ENCODE measurements around the gene DOCK3. TPM values are rescaled to one million over a fixed set of nuclear protein-coding genes. Genes with fewer than 3 reads are reported as not detected.
"Not testable (repeated sequence)": the region's sequence is repeated elsewhere in the genome, so short reads cannot be mapped to it uniquely, and the experiment has no call there.

The DOCK3 gene
- total RNA-seq, 3 donors from 2014 or later (not counting 1 experiment from before 2014, with no cell fraction given): 1.4 to 2.4 (median 1.7) TPM

- H3K4me3 ChIP-seq (ENCODE audit: low read length): no peak overlapping the region
- H3K9me3 ChIP-seq (ENCODE audit: control insufficient read depth, insufficient read depth, low read length): no peaks in the 10 kb centered on the region
- H3K4me1 Mint-ChIP-seq: no peaks in the 10 kb centered on the region
- H3K27me3 Mint-ChIP-seq (ENCODE audit: low read depth in 2 of 2): peaks cover 0 to 7% of the 10 kb centered on the region in 2 donors
- no peaks in the 10 kb centered on the region for H3K36me3 Mint-ChIP-seq
- H3K27me3 ChIP-seq (ENCODE audit: control insufficient read depth, insufficient read depth, low read length): no peaks in the 10 kb centered on the region
- ATAC-seq (peak in 1 of 3 donors; percentile 27), DNase-seq (no peak)
- H3K36me3 ChIP-seq (ENCODE audit: control insufficient read depth, insufficient read depth, low read length): no peaks in the 10 kb centered on the region
- no peak overlapping the region for H3K27ac ChIP-seq (ENCODE audit: low read length)
- intact Hi-C loops (cut with micrococcal nuclease): no loop called here
- peaks cover under 1 to 2% of the 10 kb centered on the region in 2 donors for H3K9me3 Mint-ChIP-seq
- no peaks in the 10 kb centered on the region for H3K4me1 ChIP-seq (ENCODE audit: control insufficient read depth, insufficient read depth, low read length)
- 90% methylated on average over 3 of the region's 3 CpGs for WGBS (ENCODE audit: insufficient coverage)
- no peak overlapping the region for H3K4me3 Mint-ChIP-seq
- H3K27ac Mint-ChIP-seq: no peak overlapping the region
- TF ChIP-seq CTCF (IDR thresholded peaks at IDR 0.05): no peak
These were observed 516.1 kb downstream of the DOCK3 start for GRCh38 chr3:51190827-51191226.

GRCh38 chr3:51191768-51192167 lies 517.0 kb downstream of the DOCK3 start:
- Mint-ChIP-seq H3K36me3 (peaks cover 7% of the 10 kb centered on the region), H3K9me3 (peaks cover 3% of the 10 kb centered on the region in 2 donors), H3K4me1 (no peaks in the 10 kb centered on the region), H3K4me3 (no peak overlapping the region), H3K27ac (no peak overlapping the region), H3K27me3 (ENCODE audit: low read depth in 2 of 2) (peaks cover 0 to 7% of the 10 kb centered on the region in 2 donors)
- no peak overlapping the region for H3K4me3 ChIP-seq (ENCODE audit: low read length)
- no peaks in the 10 kb centered on the region for H3K36me3 ChIP-seq (ENCODE audit: control insufficient read depth, insufficient read depth, low read length)
- H3K27ac ChIP-seq (ENCODE audit: low read length): no peak overlapping the region
- ATAC-seq (no peak), DNase-seq (no peak)
- no peaks in the 10 kb centered on the region for H3K9me3 ChIP-seq (ENCODE audit: control insufficient read depth, insufficient read depth, low read length)
- H3K4me1 ChIP-seq (ENCODE audit: control insufficient read depth, insufficient read depth, low read length): no peaks in the 10 kb centered on the region
- TF ChIP-seq CTCF (IDR thresholded peaks at IDR 0.05): no peak
- no peaks in the 10 kb centered on the region for H3K27me3 ChIP-seq (ENCODE audit: control insufficient read depth, insufficient read depth, low read length)
- intact Hi-C loops (cut with micrococcal nuclease): loop anchor here (1.0 kb wide), 1 partner anchor 220 kb away; no protein-coding TSS in a partner anchor

GRCh38 chr3:51198477-51198876 lies 523.8 kb downstream of the DOCK3 start:
- H3K4me1 ChIP-seq (ENCODE audit: control insufficient read depth, insufficient read depth, low read length): no peaks in the 10 kb centered on the region
- no peak overlapping the region for H3K4me3 Mint-ChIP-seq
- peaks cover 11% of the 10 kb centered on the region for H3K36me3 Mint-ChIP-seq
- intact Hi-C loops (cut with micrococcal nuclease): no loop called here
- H3K27ac Mint-ChIP-seq: no peak overlapping the region
- ATAC-seq: no peak
- peaks cover 3 to 6% of the 10 kb centered on the region in 2 donors for H3K9me3 Mint-ChIP-seq
- WGBS (ENCODE audit: insufficient coverage): 92% methylated on average over 3 of the region's 3 CpGs
- DNase-seq: no peak
- no peaks in the 10 kb centered on the region for H3K36me3 ChIP-seq (ENCODE audit: control insufficient read depth, insufficient read depth, low read length)
- H3K27ac ChIP-seq (ENCODE audit: low read length): no peak overlapping the region
- H3K4me1 Mint-ChIP-seq: no peaks in the 10 kb centered on the region
- no peak overlapping the region for H3K4me3 ChIP-seq (ENCODE audit: low read length)
- no peaks in the 10 kb centered on the region for H3K9me3 ChIP-seq (ENCODE audit: control insufficient read depth, insufficient read depth, low read length)
- TF ChIP-seq CTCF (IDR thresholded peaks at IDR 0.05): no peak
- peaks cover 4 to 6% of the 10 kb centered on the region in 2 donors for H3K27me3 Mint-ChIP-seq (ENCODE audit: low read depth in 2 of 2)
- H3K27me3 ChIP-seq (ENCODE audit: control insufficient read depth, insufficient read depth, low read length): no peaks in the 10 kb centered on the region

- H3K4me1 Mint-ChIP-seq; H3K27me3 Mint-ChIP-seq (ENCODE audit: low read depth in 2 of 2); H3K36me3 ChIP-seq (ENCODE audit: control insufficient read depth, insufficient read depth, low read length); H3K27ac ChIP-seq (ENCODE audit: low read length); H3K4me3 ChIP-seq (ENCODE audit: low read length); H3K4me1 ChIP-seq (ENCODE audit: control insufficient read depth, insufficient read depth, low read length); DNase-seq; H3K4me3 Mint-ChIP-seq; H3K27ac Mint-ChIP-seq; H3K27me3 ChIP-seq (ENCODE audit: control insufficient read depth, insufficient read depth, low read length); intact Hi-C loops (cut with micrococcal nuclease); ATAC-seq; H3K9me3 Mint-ChIP-seq; H3K9me3 ChIP-seq (ENCODE audit: control insufficient read depth, insufficient read depth, low read length): not testable (repeated sequence)
- 93% methylated on average over 11 of the region's 13 CpGs for WGBS (ENCODE audit: insufficient coverage)
- H3K36me3 Mint-ChIP-seq: peaks cover 11% of the 10 kb centered on the region
These were observed 524.6 kb downstream of the DOCK3 start for GRCh38 chr3:51199296-51199695.
